ENCODE measurements around the gene VPS37C.
"Not testable (repeated sequence)": the region's sequence is repeated elsewhere in the genome, so short reads cannot be mapped to it uniquely, and the experiment has no call there.

VPS37C gene

GRCh38 chr11:61168042-61168688 lies 6.9 kb upstream of the VPS37C start:
- in situ Hi-C loops (cut with HindIII; ENCODE audit: low sequenced_read_pairs), result no loop called here
- no peak for DNase-seq (ENCODE audit: low read depth, low spot score)

GRCh38 chr11:61166331-61166730 lies 5.1 kb upstream of the VPS37C start:
- in situ Hi-C loops (cut with HindIII; ENCODE audit: low sequenced_read_pairs); DNase-seq (ENCODE audit: low read depth, low spot score); H3K4me3 ChIP-seq (ENCODE audit: low read depth, low read length): not testable (repeated sequence)

More at GRCh38 chr11:61168042-61168688, 6.9 kb upstream of the VPS37C start:
- no peak for TF ChIP-seq CTCF (IDR thresholded peaks at IDR 0.05; ENCODE audit: low read depth, low read length)
- H3K4me3 ChIP-seq (ENCODE audit: low read depth, low read length), result no peak overlapping the region

- H3K4me3 ChIP-seq (ENCODE audit: low read depth, low read length); DNase-seq (ENCODE audit: low read depth, low spot score); in situ Hi-C loops (cut with HindIII; ENCODE audit: low sequenced_read_pairs): not testable (repeated sequence)
These were observed 4.6 kb upstream of the VPS37C start for GRCh38 chr11:61165785-61166184.

GRCh38 chr11:61164606-61165424 lies 3.6 kb upstream of the VPS37C start:
- H3K4me3 ChIP-seq (ENCODE audit: low read depth, low read length), result no peak overlapping the region
- in situ Hi-C loops (cut with HindIII; ENCODE audit: low sequenced_read_pairs), result no loop called here
- TF ChIP-seq CTCF (IDR thresholded peaks at IDR 0.05; ENCODE audit: low read depth, low read length), result no peak
- DNase-seq (ENCODE audit: low read depth, low spot score), result no peak

- no peak overlapping the region for H3K4me3 ChIP-seq (ENCODE audit: low read depth, low read length)
- no peak for DNase-seq (ENCODE audit: low read depth, low spot score)
- no peak for TF ChIP-seq CTCF (IDR thresholded peaks at IDR 0.05; ENCODE audit: low read depth, low read length)
- in situ Hi-C loops (cut with HindIII; ENCODE audit: low sequenced_read_pairs), result no loop called here
These were observed 2.7 kb upstream of the VPS37C start for GRCh38 chr11:61163714-61164605.

- in situ Hi-C loops (cut with HindIII; ENCODE audit: low sequenced_read_pairs), result no loop called here
- H3K4me3 ChIP-seq (ENCODE audit: low read depth, low read length), result no peak overlapping the region
- TF ChIP-seq CTCF (IDR thresholded peaks at IDR 0.05; ENCODE audit: low read depth, low read length), result no peak
- no peak for DNase-seq (ENCODE audit: low read depth, low spot score)
These were observed 1.8 kb upstream of the VPS37C start for GRCh38 chr11:61163021-61163420.

- peak; percentile 32 for DNase-seq (ENCODE audit: low read depth, low spot score)
- no peak for TF ChIP-seq CTCF (IDR thresholded peaks at IDR 0.05; ENCODE audit: low read depth, low read length)
- H3K4me3 ChIP-seq (ENCODE audit: low read depth, low read length), result peak overlapping the region; percentile 67
- in situ Hi-C loops (cut with HindIII; ENCODE audit: low sequenced_read_pairs), result no loop called here
These were observed 1.1 kb upstream of the VPS37C start for GRCh38 chr11:61162092-61162941.
